Breast epithelium (tissue), 4 donors: Measurements from ENCODE around the gene TMTC3. TPM values are rescaled to one million over a fixed set of nuclear protein-coding genes. Genes with fewer than 3 reads are reported as not detected.
A peak's percentile ranks its signal among the peaks of the same experiment; 100 is the strongest.

ENCODE experiments used
- DNase-seq, 2 donors: peaks; one replicate each; pipeline ENCODE4 v3.0.0-alpha.2; 2019; ENCODE audit warnings: low spot score in 2 of 2
- H3K27ac ChIP-seq, 2 donors: fragments of 200-600 bp; sonication (generic) in 1 of 2; one replicate each; pipeline ENCODE4 v1.5.1; 2016 to 2019; ENCODE audit warnings: mild to moderate bottlenecking in 1 of 2
- H3K27me3 ChIP-seq, 2 donors: fragments of 200-600 bp; sonication (generic) in 1 of 2; one replicate each; pipeline versions ENCODE4 v1.5.1 to v1.6.0; 2017 to 2019; ENCODE audit warnings: control low read depth in 1 of 2, mild to moderate bottlenecking in 1 of 2
- H3K36me3 ChIP-seq: fragments of 200-600 bp; one replicate; pipeline ENCODE4 v1.5.1; 2019
- H3K4me1 ChIP-seq, 2 donors: fragments of 200-600 bp; sonication (generic); one replicate each; pipeline ENCODE4 v1.5.1; 2016 to 2019; ENCODE audit warnings: control low read depth in 1 of 2
- H3K4me3 ChIP-seq, 3 donors: fragments of 200-600 bp; sonication (generic); 1 replicate in 2 of 3; 2 replicates in 1 of 3; pipeline ENCODE4 v1.5.1; 2016 to 2019; ENCODE audit warnings: mild to moderate bottlenecking in 3 of 3, moderate library complexity in 2 of 3
- H3K9me3 ChIP-seq, 2 donors: fragments of 200-600 bp; sonication (generic) in 1 of 2; one replicate each; pipeline ENCODE4 v1.5.1; 2016 to 2019; ENCODE audit warnings: control low read depth in 1 of 2
- CTCF ChIP-seq, 3 donors: fragments of 450-650 bp; IDR thresholded peaks; one replicate each; pipeline ENCODE4 v1.5.1; 2016 to 2017; ENCODE audit warnings: antibody characterized with exemption in 3 of 3, mild to moderate bottlenecking in 3 of 3, moderate library complexity in 3 of 3
- POLR2A ChIP-seq: fragments of 450-650 bp; IDR thresholded peaks from one replicate; pipeline ENCODE4 v1.6.1; 2016; ENCODE audit warnings: antibody characterized with exemption, mild to moderate bottlenecking, moderate library complexity
- POLR2AphosphoS5 ChIP-seq, 3 donors: sonication (generic); formaldehyde crosslinking; IDR thresholded peaks; one replicate each; pipeline ENCODE4 v1.6.1; 2017; ENCODE audit warnings: antibody characterized with exemption in 3 of 3
- intact Hi-C: fragments of 100-400 bp; cut with DNase I; formaldehyde crosslinking; loops from one replicate; pipeline ENCODE4 v1.15.1; 2023; ENCODE audit warnings: low total_unique reads
- total RNA-seq, 3 donors: library from RNA; depleted of rRNA; stranded (reverse); fragments of >200 nt; gene quantifications; one replicate each; pipeline ENCODE4 v1.1.0, GENCODE V29; 2016

Gene TMTC3
- total RNA-seq, 3 donors from 2014 or later = 14.7 to 20.6 (median 20.2) TPM

GRCh38 chr12:88192426-88192825 lies 50.3 kb downstream of the TMTC3 start:
- intact Hi-C loops = no loop called here
- Histone ChIP-seq H3K4me1 (no peaks in the 10 kb centered on the region), H3K36me3 (peaks cover 5% of the 10 kb centered on the region), H3K9me3 (no peaks in the 10 kb centered on the region), H3K4me3 (no peak overlapping the region), H3K27ac (no peak overlapping the region), H3K27me3 (no peaks in the 10 kb centered on the region)
- TF ChIP-seq POLR2AphosphoS5 (IDR thresholded peaks at IDR 0.05) = no peak
- TF ChIP-seq POLR2A = no peak
- no peak for TF ChIP-seq CTCF (IDR thresholded peaks at IDR 0.05)
- no peak for DNase-seq

- no peak for TF ChIP-seq POLR2A
- Histone ChIP-seq H3K9me3 (no peaks in the 10 kb centered on the region), H3K4me1 (no peaks in the 10 kb centered on the region), H3K27me3 (no peaks in the 10 kb centered on the region), H3K4me3 (no peak overlapping the region), H3K27ac (no peak overlapping the region), H3K36me3 (peaks cover 5% of the 10 kb centered on the region)
- intact Hi-C loops = no loop called here
- no peak for DNase-seq
Observed at GRCh38 chr12:88194868-88195267, 52.8 kb downstream of the TMTC3 start.

GRCh38 chr12:88200029-88200428 lies 57.9 kb downstream of the TMTC3 start:
- Histone ChIP-seq H3K9me3 (no peaks in the 10 kb centered on the region), H3K4me3 (no peak overlapping the region), H3K27me3 (no peaks in the 10 kb centered on the region), H3K4me1 (no peaks in the 10 kb centered on the region), H3K27ac (no peak overlapping the region), H3K36me3 (peaks cover under 1% of the 10 kb centered on the region)
- TF ChIP-seq CTCF (IDR thresholded peaks at IDR 0.05) (no peak), POLR2A (no peak), POLR2AphosphoS5 (IDR thresholded peaks at IDR 0.05) (no peak)
- intact Hi-C loops = no loop called here
- DNase-seq = no peak

- no peak for DNase-seq
- TF ChIP-seq POLR2A (no peak), CTCF (IDR thresholded peaks at IDR 0.05) (no peak), POLR2AphosphoS5 (IDR thresholded peaks at IDR 0.05) (no peak)
- Histone ChIP-seq H3K27ac (no peak overlapping the region), H3K4me3 (no peak overlapping the region), H3K36me3 (no peaks in the 10 kb centered on the region), H3K4me1 (no peaks in the 10 kb centered on the region), H3K9me3 (no peaks in the 10 kb centered on the region), H3K27me3 (no peaks in the 10 kb centered on the region)
- intact Hi-C loops = no loop called here
Observed at GRCh38 chr12:88202500-88202899, 60.4 kb downstream of the TMTC3 start.

GRCh38 chr12:88206601-88207000 lies 64.5 kb downstream of the TMTC3 start:
- Histone ChIP-seq H3K4me1 (no peaks in the 10 kb centered on the region), H3K27me3 (no peaks in the 10 kb centered on the region), H3K9me3 (peaks cover 12 to 22% of the 10 kb centered on the region in 2 donors), H3K27ac (peak overlapping the region in 1 of 2 donors; percentile 81), H3K4me3 (no peak overlapping the region), H3K36me3 (no peaks in the 10 kb centered on the region)
- DNase-seq = no peak
- TF ChIP-seq POLR2AphosphoS5 (IDR thresholded peaks at IDR 0.05) (peak in 1 of 3 donors; percentile 65), POLR2A (no peak), CTCF (IDR thresholded peaks at IDR 0.05) (no peak)
- intact Hi-C loops = no loop called here
